Measurements from ENCODE around the gene KMT5B.

DNA sequence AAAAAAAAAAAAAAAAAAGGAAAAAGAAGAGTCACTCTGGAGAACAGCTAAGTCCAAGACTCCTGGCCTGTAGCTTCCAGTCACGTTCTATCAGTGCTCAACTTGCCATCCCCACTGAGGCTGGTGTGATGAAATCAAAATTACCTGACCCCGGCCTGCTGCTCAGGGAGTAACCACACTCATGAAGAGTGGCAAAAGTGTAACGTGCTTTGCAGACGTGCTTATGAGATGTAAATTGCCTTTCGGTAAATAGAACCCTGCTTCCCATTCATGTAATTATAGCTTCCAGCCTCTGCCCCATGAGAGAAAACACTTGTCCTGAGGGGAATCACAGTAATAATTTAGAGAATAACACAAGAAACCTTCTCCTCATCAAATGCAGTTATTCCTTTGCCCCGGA is 63.7 kb downstream of the KMT5B start:
- TF ChIP-seq, protein P1, sequence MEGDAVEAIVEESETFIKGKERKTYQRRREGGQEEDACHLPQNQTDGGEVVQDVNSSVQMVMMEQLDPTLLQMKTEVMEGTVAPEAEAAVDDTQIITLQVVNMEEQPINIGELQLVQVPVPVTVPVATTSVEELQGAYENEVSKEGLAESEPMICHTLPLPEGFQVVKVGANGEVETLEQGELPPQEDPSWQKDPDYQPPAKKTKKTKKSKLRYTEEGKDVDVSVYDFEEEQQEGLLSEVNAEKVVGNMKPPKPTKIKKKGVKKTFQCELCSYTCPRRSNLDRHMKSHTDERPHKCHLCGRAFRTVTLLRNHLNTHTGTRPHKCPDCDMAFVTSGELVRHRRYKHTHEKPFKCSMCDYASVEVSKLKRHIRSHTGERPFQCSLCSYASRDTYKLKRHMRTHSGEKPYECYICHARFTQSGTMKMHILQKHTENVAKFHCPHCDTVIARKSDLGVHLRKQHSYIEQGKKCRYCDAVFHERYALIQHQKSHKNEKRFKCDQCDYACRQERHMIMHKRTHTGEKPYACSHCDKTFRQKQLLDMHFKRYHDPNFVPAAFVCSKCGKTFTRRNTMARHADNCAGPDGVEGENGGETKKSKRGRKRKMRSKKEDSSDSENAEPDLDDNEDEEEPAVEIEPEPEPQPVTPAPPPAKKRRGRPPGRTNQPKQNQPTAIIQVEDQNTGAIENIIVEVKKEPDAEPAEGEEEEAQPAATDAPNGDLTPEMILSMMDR (IDR thresholded peaks at IDR 0.05), result no peak
- TF ChIP-seq ELF4 (CRISPR knock-in tag; IDR thresholded peaks at IDR 0.05; ENCODE audit: low read depth) (no peak), JUN (CRISPR knock-in tag; IDR thresholded peaks at IDR 0.05) (no peak), MAX (CRISPR knock-in tag; IDR thresholded peaks at IDR 0.05) (no peak), USF2 (CRISPR knock-in tag; IDR thresholded peaks at IDR 0.05) (no peak), NR2C2 (CRISPR knock-in tag; IDR thresholded peaks at IDR 0.05) (no peak), SP1 (CRISPR knock-in tag; conservative IDR thresholded peaks at IDR 0.05) (no peak), FOXP1 (CRISPR knock-in tag; IDR thresholded peaks at IDR 0.05; ENCODE audit: borderline replicate concordance) (no peak)
- TF ChIP-seq, protein P2, sequence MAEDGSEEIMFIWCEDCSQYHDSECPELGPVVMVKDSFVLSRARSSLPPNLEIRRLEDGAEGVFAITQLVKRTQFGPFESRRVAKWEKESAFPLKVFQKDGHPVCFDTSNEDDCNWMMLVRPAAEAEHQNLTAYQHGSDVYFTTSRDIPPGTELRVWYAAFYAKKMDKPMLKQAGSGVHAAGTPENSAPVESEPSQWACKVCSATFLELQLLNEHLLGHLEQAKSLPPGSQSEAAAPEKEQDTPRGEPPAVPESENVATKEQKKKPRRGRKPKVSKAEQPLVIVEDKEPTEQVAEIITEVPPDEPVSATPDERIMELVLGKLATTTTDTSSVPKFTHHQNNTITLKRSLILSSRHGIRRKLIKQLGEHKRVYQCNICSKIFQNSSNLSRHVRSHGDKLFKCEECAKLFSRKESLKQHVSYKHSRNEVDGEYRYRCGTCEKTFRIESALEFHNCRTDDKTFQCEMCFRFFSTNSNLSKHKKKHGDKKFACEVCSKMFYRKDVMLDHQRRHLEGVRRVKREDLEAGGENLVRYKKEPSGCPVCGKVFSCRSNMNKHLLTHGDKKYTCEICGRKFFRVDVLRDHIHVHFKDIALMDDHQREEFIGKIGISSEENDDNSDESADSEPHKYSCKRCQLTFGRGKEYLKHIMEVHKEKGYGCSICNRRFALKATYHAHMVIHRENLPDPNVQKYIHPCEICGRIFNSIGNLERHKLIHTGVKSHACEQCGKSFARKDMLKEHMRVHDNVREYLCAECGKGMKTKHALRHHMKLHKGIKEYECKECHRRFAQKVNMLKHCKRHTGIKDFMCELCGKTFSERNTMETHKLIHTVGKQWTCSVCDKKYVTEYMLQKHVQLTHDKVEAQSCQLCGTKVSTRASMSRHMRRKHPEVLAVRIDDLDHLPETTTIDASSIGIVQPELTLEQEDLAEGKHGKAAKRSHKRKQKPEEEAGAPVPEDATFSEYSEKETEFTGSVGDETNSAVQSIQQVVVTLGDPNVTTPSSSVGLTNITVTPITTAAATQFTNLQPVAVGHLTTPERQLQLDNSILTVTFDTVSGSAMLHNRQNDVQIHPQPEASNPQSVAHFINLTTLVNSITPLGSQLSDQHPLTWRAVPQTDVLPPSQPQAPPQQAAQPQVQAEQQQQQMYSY (CRISPR knock-in tag; IDR thresholded peaks at IDR 0.05), result no peak
- TF ChIP-seq, protein P3, sequence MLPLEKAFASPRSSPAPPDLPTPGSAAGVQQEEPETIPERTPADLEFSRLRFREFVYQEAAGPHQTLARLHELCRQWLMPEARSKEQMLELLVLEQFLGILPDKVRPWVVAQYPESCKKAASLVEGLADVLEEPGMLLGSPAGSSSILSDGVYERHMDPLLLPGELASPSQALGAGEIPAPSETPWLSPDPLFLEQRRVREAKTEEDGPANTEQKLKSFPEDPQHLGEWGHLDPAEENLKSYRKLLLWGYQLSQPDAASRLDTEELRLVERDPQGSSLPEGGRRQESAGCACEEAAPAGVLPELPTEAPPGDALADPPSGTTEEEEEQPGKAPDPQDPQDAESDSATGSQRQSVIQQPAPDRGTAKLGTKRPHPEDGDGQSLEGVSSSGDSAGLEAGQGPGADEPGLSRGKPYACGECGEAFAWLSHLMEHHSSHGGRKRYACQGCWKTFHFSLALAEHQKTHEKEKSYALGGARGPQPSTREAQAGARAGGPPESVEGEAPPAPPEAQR (CRISPR knock-in tag; IDR thresholded peaks at IDR 0.05), result no peak
